GM19438 (cell line): ENCODE data around the gene RSPO4.

ENCODE experiments used
- ATAC-seq: cut with Tn5 transposase; IDR thresholded peaks from one replicate; pipeline ENCODE4 v1.9.1; 2021; ENCODE audit warnings: low read depth; ENCODE audit not compliant: unreplicated experiment

RSPO4 gene

GRCh38 chr20:945841-946240 lies 56.3 kb downstream of the RSPO4 start:
- no peak for ATAC-seq

- no peak for ATAC-seq
Measured at GRCh38 chr20:944774-945410, 57.2 kb downstream of the RSPO4 start.

- ATAC-seq: no peak
Measured at GRCh38 chr20:944148-944547, 58.0 kb downstream of the RSPO4 start.

- ATAC-seq: no peak
Measured at GRCh38 chr20:942611-943010, 59.5 kb downstream of the RSPO4 start.

- no peak for ATAC-seq
Measured at GRCh38 chr20:940926-941325, 61.2 kb downstream of the RSPO4 start.

- ATAC-seq: no peak
Measured at GRCh38 chr20:939606-940005, 62.5 kb downstream of the RSPO4 start.

GRCh38 chr20:934186-934840 lies 67.8 kb downstream of the RSPO4 start:
- no peak for ATAC-seq

GRCh38 chr20:933029-933428 lies 69.1 kb downstream of the RSPO4 start:
- ATAC-seq: no peak

- ATAC-seq: no peak
Measured at GRCh38 chr20:931401-931800, 70.7 kb downstream of the RSPO4 start.

- no peak for ATAC-seq
Measured at GRCh38 chr20:926670-927069, 75.4 kb downstream of the RSPO4 start.

GRCh38 chr20:925516-925915 lies 76.6 kb downstream of the RSPO4 start:
- no peak for ATAC-seq

- no peak for ATAC-seq
Measured at GRCh38 chr20:924639-925038, 77.5 kb downstream of the RSPO4 start.

GRCh38 chr20:922781-923180 lies 79.3 kb downstream of the RSPO4 start:
- ATAC-seq: no peak

- ATAC-seq: no peak
Measured at GRCh38 chr20:921068-921467, 81.0 kb downstream of the RSPO4 start.

GRCh38 chr20:920311-920710 lies 81.8 kb downstream of the RSPO4 start:
- ATAC-seq: no peak

GRCh38 chr20:919491-919916 lies 82.6 kb downstream of the RSPO4 start:
- ATAC-seq: no peak

- ATAC-seq: no peak
Measured at GRCh38 chr20:917416-917815, 84.7 kb downstream of the RSPO4 start.

GRCh38 chr20:916825-917224 lies 85.3 kb downstream of the RSPO4 start:
- ATAC-seq: no peak

GRCh38 chr20:916125-916799 lies 85.8 kb downstream of the RSPO4 start, which contains the start of gene ANGPT4:
Gene ANGPT4, minus strand, starts transcription at chr20:916334. Its CDS starts 120 bp downstream, at chr20:916214.
- no peak for ATAC-seq

- ATAC-seq: no peak
Measured at GRCh38 chr20:914727-915498, 87.2 kb downstream of the RSPO4 start.

GRCh38 chr20:913306-913849 lies 88.7 kb downstream of the RSPO4 start:
- no peak for ATAC-seq
